Fibroblast of lung (primary cell): Measurements from ENCODE around the gene NDUFS5. TPM values are rescaled to one million over a fixed set of nuclear protein-coding genes. Genes with fewer than 3 reads are reported as not detected.

Source experiments
- DNase-seq, 2 donors: peaks; one replicate each; pipeline versions ENCODE4 v3.0.0 to v3.0.0-alpha.2; 2010; ENCODE audit warnings: low read depth in 2 of 2
- H2AFZ ChIP-seq: 2 replicates; pipeline ENCODE4 v1.5.1; 2012; ENCODE audit warnings: low read length, control low read depth, inconsistent platforms
- H3K27ac ChIP-seq: 2 replicates; pipeline ENCODE4 v1.5.1; 2011; ENCODE audit warnings: low read length, control low read depth; ENCODE audit not compliant: insufficient read depth
- H3K27me3 ChIP-seq: 2 replicates; pipeline ENCODE4 v1.5.1; 2011; ENCODE audit warnings: mild to moderate bottlenecking, low read length; ENCODE audit not compliant: control insufficient read depth, insufficient read depth
- H3K36me3 ChIP-seq: 2 replicates; pipeline ENCODE4 v1.5.1; 2011; ENCODE audit warnings: low read length; ENCODE audit not compliant: control insufficient read depth, insufficient read depth
- H3K4me1 ChIP-seq: 2 replicates; pipeline ENCODE4 v1.5.1; 2011; ENCODE audit warnings: low read length; ENCODE audit not compliant: control insufficient read depth, insufficient read depth; ENCODE audit errors: extremely low read depth
- H3K4me2 ChIP-seq: 2 replicates; pipeline ENCODE4 v1.5.1; 2011; ENCODE audit warnings: low read length, control low read depth; ENCODE audit not compliant: insufficient read depth; ENCODE audit errors: extremely low read depth
- H3K4me3 ChIP-seq, 4 experiments: fragments of 200-600 bp in 1 of 4; sonication (generic) in 1 of 4; replicated peaks in 1 of 4; 2 replicates each; pipeline ENCODE4 v1.5.1; 2011 to 2016; ENCODE audit warnings: low read length in 4 of 4, low read depth in 3 of 4, mild to moderate bottlenecking in 3 of 4, control low read depth in 2 of 4, inconsistent platforms in 1 of 4, mixed read lengths in 1 of 4; ENCODE audit not compliant: insufficient read depth in 1 of 4; ENCODE audit errors: control extremely low read depth in 1 of 4
- H3K79me2 ChIP-seq: 2 replicates; pipeline ENCODE4 v1.5.1; 2012; ENCODE audit warnings: mild to moderate bottlenecking, low read length, inconsistent platforms; ENCODE audit not compliant: control insufficient read depth, insufficient read depth
- H3K9ac ChIP-seq: 2 replicates; pipeline ENCODE4 v1.5.1; 2011; ENCODE audit warnings: mild to moderate bottlenecking, low read length, control low read depth; ENCODE audit not compliant: insufficient read depth
- H3K9me3 ChIP-seq: 2 replicates; pipeline ENCODE4 v1.5.1; 2012; ENCODE audit warnings: low read depth, low read length; ENCODE audit not compliant: control insufficient read depth, insufficient read depth
- H4K20me1 ChIP-seq: 2 replicates; pipeline ENCODE4 v1.5.1; 2011; ENCODE audit warnings: low read length; ENCODE audit not compliant: control insufficient read depth, insufficient read depth; ENCODE audit errors: extremely low read depth
- CTCF ChIP-seq, 2 donors: IDR thresholded peaks in 1 of 2; conservative IDR thresholded peaks in 1 of 2; 1 replicate in 1 of 2; 2 replicates in 1 of 2; pipeline ENCODE4 v1.5.1; 2011 to 2012; ENCODE audit warnings: low read length in 2 of 2, control low read depth in 1 of 2, inconsistent platforms in 1 of 2, low read depth in 1 of 2, mild to moderate bottlenecking in 1 of 2
- EZH2 ChIP-seq: IDR thresholded peaks from 2 replicates; pipeline ENCODE4 v1.5.1; 2012; ENCODE audit warnings: low read length, control low read depth, mild to moderate bottlenecking; ENCODE audit errors: missing control alignments
- polyA plus RNA-seq, 2 donors: library from polyadenylated mRNA; depleted of rRNA in 1 of 2; stranded (reverse) in 1 of 2; unstranded in 1 of 2; fragments of >200 nt; gene quantifications; 2 replicates each; pipeline ENCODE4 v1.2.1, GENCODE V29; 2011 to 2012; ENCODE audit warnings: missing spikeins in 1 of 2
- total RNA-seq: library from RNA; depleted of rRNA; stranded (reverse); fragments of >200 nt; gene quantifications from 2 replicates; pipeline ENCODE4 v1.2.1, GENCODE V29; 2014

Gene NDUFS5
- total and polyA plus RNA-seq, 2 donors (not counting 1 experiment from before 2014, with no cell fraction given), result 501 to 572 TPM

- peaks cover 12% of the 10 kb centered on the region for H3K79me2 ChIP-seq
- H3K4me1 ChIP-seq, result peaks cover 2% of the 10 kb centered on the region
- H2AFZ ChIP-seq, result no peak overlapping the region
- no peak overlapping the region for H3K27ac ChIP-seq
- no peak overlapping the region for H3K4me2 ChIP-seq
- no peaks in the 10 kb centered on the region for H3K27me3 ChIP-seq
- TF ChIP-seq EZH2 (no peak), CTCF (conservative IDR thresholded peaks at IDR 0.05 in 1 of 2, IDR thresholded peaks at IDR 0.05 in 1 of 2; ENCODE audit: low read depth in 1 of 2, low read length in 2 of 2) (no peak)
- no peak overlapping the region for H3K9ac ChIP-seq
- no peaks in the 10 kb centered on the region for H3K9me3 ChIP-seq
- H4K20me1 ChIP-seq, result no peaks in the 10 kb centered on the region
- no peak overlapping the region for H3K4me3 ChIP-seq
- no peak for DNase-seq
- H3K36me3 ChIP-seq, result no peaks in the 10 kb centered on the region
These were observed 3.0 kb upstream of the NDUFS5 start for GRCh38 chr1:39023140-39023539.

GRCh38 chr1:39026866-39027507, 837 bp downstream of the NDUFS5 start:
- no peaks in the 10 kb centered on the region for H3K9me3 ChIP-seq
- peak overlapping the region; percentile 94 for H2AFZ ChIP-seq
- peak overlapping the region; percentile 99 for H3K27ac ChIP-seq
- H3K4me2 ChIP-seq, result peak overlapping the region; percentile 93
- H3K9ac ChIP-seq, result peak overlapping the region; percentile 97
- no peaks in the 10 kb centered on the region for H3K27me3 ChIP-seq
- peaks cover 22% of the 10 kb centered on the region for H3K79me2 ChIP-seq
- H3K4me3 ChIP-seq, result peak overlapping the region; percentile 83 to 96 (median 90)
- H3K4me1 ChIP-seq, result peaks cover 2% of the 10 kb centered on the region
- DNase-seq, result no peak
- TF ChIP-seq EZH2, result no peak
- H4K20me1 ChIP-seq, result no peaks in the 10 kb centered on the region
- H3K36me3 ChIP-seq, result no peaks in the 10 kb centered on the region

- H3K9ac ChIP-seq, result no peak overlapping the region
- H3K4me2 ChIP-seq, result no peak overlapping the region
- TF ChIP-seq EZH2, result no peak
- TF ChIP-seq CTCF (conservative IDR thresholded peaks at IDR 0.05 in 1 of 2, IDR thresholded peaks at IDR 0.05 in 1 of 2; ENCODE audit: low read depth in 1 of 2, low read length in 2 of 2), result no peak
- no peaks in the 10 kb centered on the region for H3K27me3 ChIP-seq
- no peak overlapping the region for H3K4me3 ChIP-seq
- H3K79me2 ChIP-seq, result peaks cover 2% of the 10 kb centered on the region
- H3K4me1 ChIP-seq, result no peaks in the 10 kb centered on the region
- no peaks in the 10 kb centered on the region for H3K9me3 ChIP-seq
- no peak for DNase-seq
- H3K36me3 ChIP-seq, result peaks cover 7% of the 10 kb centered on the region
- H2AFZ ChIP-seq, result no peak overlapping the region
- no peak overlapping the region for H3K27ac ChIP-seq
- peaks cover 2% of the 10 kb centered on the region for H4K20me1 ChIP-seq
These were observed 8.0 kb downstream of the NDUFS5 start for GRCh38 chr1:39034114-39034654.
